B cell (primary cell): ENCODE data around the gene MYO1E. TPM values are rescaled to one million over a fixed set of nuclear protein-coding genes. Genes with fewer than 3 reads are reported as not detected.

Source experiments
- ATAC-seq: fragments of 200-7000 bp; cut with Tn5 transposase; one replicate; pipeline ENCODE4 v1.10.0; 2021; ENCODE audit warnings: low read depth, mild to moderate bottlenecking, moderate number of reproducible peaks, moderate library complexity
- CTCF ChIA-PET: fragments of 350-600 bp; sonication (Branson Sonifier 250); formaldehyde crosslinking; loops from one replicate; lab custom pipeline; 2021; ENCODE audit warnings: antibody characterized with exemption, inconsistent platforms; lab: Charles Lee
- POLR2A ChIA-PET: fragments of 350-600 bp; sonication (Branson Sonifier 250); formaldehyde crosslinking; loops from one replicate; lab custom pipeline; 2021; ENCODE audit warnings: antibody characterized with exemption; lab: Charles Lee
- DNase-seq: peaks from one replicate; pipeline ENCODE4 v3.0.0; 2013
- H2AFZ ChIP-seq: 2 replicates; pipeline ENCODE4 v1.6.1; 2012; ENCODE audit warnings: mild to moderate bottlenecking, low read depth, low read length; ENCODE audit not compliant: insufficient read depth, poor library complexity, severe bottlenecking
- H3K27ac ChIP-seq, 2 donors: 1 replicate in 1 of 2; 2 replicates in 1 of 2; pipeline ENCODE4 v1.5.1; 2012 to 2013; ENCODE audit warnings: low read length in 2 of 2, mild to moderate bottlenecking in 2 of 2, moderate library complexity in 1 of 2
- H3K27me3 ChIP-seq, 4 experiments: fragments of 200-600 bp in 1 of 4; sonication (generic) in 1 of 4; replicated peaks in 1 of 4; 1 replicate in 2 of 4; 2 replicates in 2 of 4; pipeline versions ENCODE4 v1.6.1 to v1.7.0; 2013 to 2016; ENCODE audit warnings: low read length in 3 of 4, mild to moderate bottlenecking in 2 of 4, mixed read lengths in 1 of 4, moderate library complexity in 1 of 4; ENCODE audit not compliant: insufficient read depth in 4 of 4, control insufficient read depth in 3 of 4; ENCODE audit errors: control extremely low read depth in 1 of 4
- H3K36me3 ChIP-seq, 2 experiments: replicated peaks in 1 of 2; 1 replicate in 1 of 2; 2 replicates in 1 of 2; pipeline versions ENCODE4 v1.6.1 to v1.7.1; 2013; ENCODE audit warnings: low read length in 1 of 2; ENCODE audit not compliant: insufficient read depth in 2 of 2, control insufficient read depth in 1 of 2; ENCODE audit errors: control extremely low read depth in 1 of 2, extremely low read depth in 1 of 2
- H3K4me1 ChIP-seq, 2 donors: fragments of 200-600 bp in 1 of 2; sonication (generic) in 1 of 2; 1 replicate in 1 of 2; 2 replicates in 1 of 2; pipeline versions ENCODE4 v1.5.1 to v1.6.1; 2013 to 2017; ENCODE audit warnings: low read length in 2 of 2; ENCODE audit not compliant: control insufficient read depth in 2 of 2, insufficient read depth in 2 of 2
- H3K4me2 ChIP-seq: replicated peaks from 2 replicates; pipeline ENCODE3; 2012; ENCODE audit warnings: mild to moderate bottlenecking, low read depth, low read length; ENCODE audit not compliant: poor library complexity, severe bottlenecking
- H3K4me3 ChIP-seq, 5 experiments: fragments of 200-600 bp in 1 of 5; sonication (generic) in 1 of 5; 1 replicate in 3 of 5; 2 replicates in 2 of 5; pipeline versions ENCODE4 v1.5.1 to v1.7.0; 2011 to 2016; ENCODE audit warnings: low read length in 4 of 5, mild to moderate bottlenecking in 4 of 5, low read depth in 2 of 5, control low read depth in 1 of 5, moderate library complexity in 1 of 5; ENCODE audit not compliant: insufficient read depth in 1 of 5; ENCODE audit errors: control extremely low read depth in 1 of 5, extremely low read depth in 1 of 5
- H3K79me2 ChIP-seq: fragments of 200-600 bp; sonication (generic); one replicate; pipeline ENCODE4 v1.6.0; 2016; ENCODE audit warnings: low read length; ENCODE audit not compliant: control insufficient read depth, insufficient read depth
- H3K9ac ChIP-seq: fragments of 200-600 bp; sonication (generic); 2 replicates; pipeline ENCODE4 v1.6.1; 2017; ENCODE audit warnings: mild to moderate bottlenecking, low read length, moderate library complexity
- H3K9me3 ChIP-seq, 3 donors: one replicate each; pipeline versions ENCODE4 v1.6.1 to v1.7.1; 2013; ENCODE audit warnings: low read length in 2 of 3; ENCODE audit not compliant: control insufficient read depth in 2 of 3, insufficient read depth in 1 of 3; ENCODE audit errors: control extremely low read depth in 1 of 3
- H4K20me1 ChIP-seq: 2 replicates; pipeline ENCODE4 v1.6.0; 2012; ENCODE audit warnings: mild to moderate bottlenecking, low read length; ENCODE audit not compliant: insufficient read depth, control insufficient read depth, poor library complexity, severe bottlenecking
- H3K27ac Mint-ChIP-seq: one replicate; pipeline ENCODE4 v1.8.0; 2021; ENCODE audit warnings: mixed read lengths
- H3K27me3 Mint-ChIP-seq: one replicate; pipeline ENCODE4 v1.8.0; 2021; ENCODE audit warnings: mixed read lengths
- H3K4me1 Mint-ChIP-seq: one replicate; pipeline ENCODE4 v1.8.0; 2021; ENCODE audit warnings: mixed read lengths
- H3K4me3 Mint-ChIP-seq: one replicate; pipeline ENCODE4 v1.8.0; 2021; ENCODE audit warnings: mixed read lengths
- H3K9me3 Mint-ChIP-seq: one replicate; pipeline ENCODE4 v1.8.0; 2022; ENCODE audit warnings: mixed read lengths; ENCODE audit not compliant: insufficient read depth
- EZH2 ChIP-seq: IDR thresholded peaks from 2 replicates; pipeline ENCODE4 v1.6.1; 2012; ENCODE audit warnings: borderline replicate concordance, low read depth, mild to moderate bottlenecking, moderate library complexity, low read length; ENCODE audit not compliant: insufficient read depth, poor library complexity, severe bottlenecking
- WGBS: methylation state at CpG from one replicate; pipeline ENCODE4 v1.1.5; 2013; ENCODE audit warnings: missing lambda C conversion rate; ENCODE audit not compliant: insufficient coverage; 5-methylcytosine and 5-hydroxymethylcytosine counted together
- intact Hi-C: fragments of 100-400 bp; cut with micrococcal nuclease; formaldehyde crosslinking; loops from one replicate; pipeline ENCODE4 v1.10.0; 2022
- polyA plus RNA-seq: library from polyadenylated mRNA; depleted of rRNA; stranded (reverse); fragments of >200 nt; gene quantifications from 2 replicates; pipeline ENCODE4 v1.2.3, GENCODE V29; 2012
- total RNA-seq, 2 donors: library from RNA; stranded (reverse); fragments of 120-200 nt in 1 of 2; gene quantifications; 1 replicate in 1 of 2; 2 replicates in 1 of 2; pipeline versions ENCODE4 v1.2.3 to v1.2.4, GENCODE V29; 2013 to 2022
- TF ChIP-seq, protein P1 (sequence below): fragments of 200-600 bp; IDR thresholded peaks from one replicate; pipeline ENCODE4 v1.8.0; 2022; ENCODE audit warnings: antibody characterized with exemption, mild to moderate bottlenecking

Gene MYO1E
- total and polyA plus RNA-seq, 2 donors (not counting 1 experiment from before 2014, with no cell fraction given), result 11.9 to 100.0 TPM

DNA sequence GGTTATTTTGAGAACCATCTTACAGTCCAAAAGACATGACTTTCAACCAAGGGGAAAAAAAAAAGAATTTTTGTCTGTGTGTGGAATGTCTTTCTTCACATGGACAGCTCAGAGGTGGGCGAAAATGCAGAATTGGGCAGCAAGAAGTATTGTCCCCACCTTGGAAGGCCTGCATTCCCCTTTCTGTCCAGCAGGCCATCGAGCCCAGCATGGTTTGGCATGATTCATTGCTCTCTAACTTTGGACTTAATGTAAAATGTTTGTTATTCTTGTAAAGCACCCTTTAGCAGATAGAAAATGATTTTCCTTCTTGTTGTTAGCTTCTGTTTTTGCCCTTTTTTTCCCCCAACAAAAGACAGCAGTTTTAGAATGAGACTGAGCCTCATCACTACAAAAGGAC is 12.4 kb downstream of the MYO1E start:
- Mint-ChIP-seq H3K27ac (peak overlapping the region; percentile 54), H3K9me3 (no peaks in the 10 kb centered on the region), H3K4me3 (no peak overlapping the region), H3K27me3 (no peaks in the 10 kb centered on the region), H3K4me1 (peaks cover 49% of the 10 kb centered on the region)
- no peaks in the 10 kb centered on the region for H3K36me3 ChIP-seq
- WGBS, result 100% methylated on average over 1 of the region's 2 CpGs
- CTCF ChIA-PET, result interaction anchor here (1.1 to 1.5 kb wide), 6 partner anchors 10 to 172 kb away, joined by 3 to 6 read pairs (median 3); no protein-coding TSS in a partner anchor
- intact Hi-C loops, result loop anchor here (5.0 kb wide), 1 partner anchor 33 kb away; no protein-coding TSS in a partner anchor
- POLR2A ChIA-PET, result interaction anchor here (1.3 kb wide), 1 partner anchor 29 kb away, joined by 4 read pairs; no protein-coding TSS in a partner anchor
- no peaks in the 10 kb centered on the region for H3K9me3 ChIP-seq
- no peak overlapping the region for H3K4me3 ChIP-seq
- peak overlapping the region in 1 of 2 donors; percentile 27 for H3K27ac ChIP-seq
- H3K9ac ChIP-seq, result no peak overlapping the region
- peaks cover 92% of the 10 kb centered on the region for H3K79me2 ChIP-seq
- ATAC-seq (no peak), DNase-seq (no peak)
- no peaks in the 10 kb centered on the region for H3K27me3 ChIP-seq
- peaks cover 11 to 16% of the 10 kb centered on the region in 2 donors for H3K4me1 ChIP-seq
- H2AFZ ChIP-seq, result no peak overlapping the region
- peaks cover 11% of the 10 kb centered on the region for H4K20me1 ChIP-seq
- no peak overlapping the region for H3K4me2 ChIP-seq
- TF ChIP-seq, protein P1, sequence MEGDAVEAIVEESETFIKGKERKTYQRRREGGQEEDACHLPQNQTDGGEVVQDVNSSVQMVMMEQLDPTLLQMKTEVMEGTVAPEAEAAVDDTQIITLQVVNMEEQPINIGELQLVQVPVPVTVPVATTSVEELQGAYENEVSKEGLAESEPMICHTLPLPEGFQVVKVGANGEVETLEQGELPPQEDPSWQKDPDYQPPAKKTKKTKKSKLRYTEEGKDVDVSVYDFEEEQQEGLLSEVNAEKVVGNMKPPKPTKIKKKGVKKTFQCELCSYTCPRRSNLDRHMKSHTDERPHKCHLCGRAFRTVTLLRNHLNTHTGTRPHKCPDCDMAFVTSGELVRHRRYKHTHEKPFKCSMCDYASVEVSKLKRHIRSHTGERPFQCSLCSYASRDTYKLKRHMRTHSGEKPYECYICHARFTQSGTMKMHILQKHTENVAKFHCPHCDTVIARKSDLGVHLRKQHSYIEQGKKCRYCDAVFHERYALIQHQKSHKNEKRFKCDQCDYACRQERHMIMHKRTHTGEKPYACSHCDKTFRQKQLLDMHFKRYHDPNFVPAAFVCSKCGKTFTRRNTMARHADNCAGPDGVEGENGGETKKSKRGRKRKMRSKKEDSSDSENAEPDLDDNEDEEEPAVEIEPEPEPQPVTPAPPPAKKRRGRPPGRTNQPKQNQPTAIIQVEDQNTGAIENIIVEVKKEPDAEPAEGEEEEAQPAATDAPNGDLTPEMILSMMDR, result peak; percentile 45
- TF ChIP-seq EZH2, result no peak

- peaks cover 79% of the 10 kb centered on the region for H3K4me1 Mint-ChIP-seq
- peak overlapping the region; percentile 83 for H3K27ac Mint-ChIP-seq
- intact Hi-C loops, result loop anchor here (10.0 kb wide), 1 partner anchor 51 kb away; no protein-coding TSS in a partner anchor
- H3K79me2 ChIP-seq, result peaks cover 94% of the 10 kb centered on the region
- no peak overlapping the region for H3K4me3 ChIP-seq
- POLR2A ChIA-PET, result interaction anchor here (1.2 kb wide), 1 partner anchor 12 kb away, joined by 3 read pairs; no protein-coding TSS in a partner anchor
- peak overlapping the region in 1 of 2 donors; percentile 82 for H3K27ac ChIP-seq
- H4K20me1 ChIP-seq, result no peaks in the 10 kb centered on the region
- H3K4me2 ChIP-seq, result peak overlapping the region; percentile 64
- no peaks in the 10 kb centered on the region for H3K36me3 ChIP-seq
- H3K9me3 Mint-ChIP-seq, result no peaks in the 10 kb centered on the region
- H3K27me3 ChIP-seq, result no peaks in the 10 kb centered on the region
- ATAC-seq, result no peak
- CTCF ChIA-PET, result interaction anchor here (0.6 to 2.3 kb wide), 2 partner anchors 57 to 108 kb away, joined by 4 to 10 read pairs; no protein-coding TSS in a partner anchor
- H3K4me1 ChIP-seq, result peaks cover 55 to 59% of the 10 kb centered on the region in 2 donors
- no peak overlapping the region for H3K9ac ChIP-seq
- no peak for TF ChIP-seq EZH2
- TF ChIP-seq, protein P1, result no peak
- H3K4me3 Mint-ChIP-seq, result peak overlapping the region; percentile 70
- no peak for DNase-seq
- H3K9me3 ChIP-seq, result no peaks in the 10 kb centered on the region
- WGBS, result 85% methylated on average over 5 of the region's 7 CpGs
- no peak overlapping the region for H2AFZ ChIP-seq
- no peaks in the 10 kb centered on the region for H3K27me3 Mint-ChIP-seq
These were observed 16.9 kb downstream of the MYO1E start for GRCh38 chr15:59355730-59356129.
